GM21825 (cell line): ENCODE data around the gene KIF26A.

Experiments used
- ATAC-seq: cut with Tn5 transposase; IDR thresholded peaks from one replicate; pipeline ENCODE4 v1.9.1; 2021; ENCODE audit warnings: mild to moderate bottlenecking, moderate library complexity; ENCODE audit not compliant: unreplicated experiment

The KIF26A gene

GRCh38 chr14:104174051-104174450, 35.7 kb downstream of the KIF26A start:
- ATAC-seq = no peak

GRCh38 chr14:104175041-104175440, 36.7 kb downstream of the KIF26A start:
- ATAC-seq = no peak

- no peak for ATAC-seq
Observed at GRCh38 chr14:104175811-104176210, 37.4 kb downstream of the KIF26A start.

- ATAC-seq = no peak
Observed at GRCh38 chr14:104176611-104177010, 38.2 kb downstream of the KIF26A start.

- no peak for ATAC-seq
Observed at GRCh38 chr14:104177411-104177810, 39.0 kb downstream of the KIF26A start.

- ATAC-seq = no peak
Observed at GRCh38 chr14:104178279-104178678, 39.9 kb downstream of the KIF26A start.

GRCh38 chr14:104179126-104179525, 40.7 kb downstream of the KIF26A start:
- no peak for ATAC-seq

GRCh38 chr14:104179564-104180129, 41.3 kb downstream of the KIF26A start:
- ATAC-seq = no peak

GRCh38 chr14:104180561-104181165, 42.3 kb downstream of the KIF26A start:
- no peak for ATAC-seq

- no peak for ATAC-seq
Observed at GRCh38 chr14:104181761-104182530, 43.6 kb downstream of the KIF26A start.

GRCh38 chr14:104182857-104183425, 44.6 kb downstream of the KIF26A start:
- no peak for ATAC-seq

GRCh38 chr14:104183796-104184195, 45.4 kb downstream of the KIF26A start:
- ATAC-seq = no peak

GRCh38 chr14:104184506-104184905, 46.1 kb downstream of the KIF26A start:
- no peak for ATAC-seq

- no peak for ATAC-seq
Observed at GRCh38 chr14:104184911-104185499, 46.6 kb downstream of the KIF26A start.

- ATAC-seq = no peak
Observed at GRCh38 chr14:104185916-104186495, 47.6 kb downstream of the KIF26A start.

GRCh38 chr14:104186575-104186974, 48.2 kb downstream of the KIF26A start:
- ATAC-seq = no peak

- no peak for ATAC-seq
Observed at GRCh38 chr14:104187121-104187889, 48.9 kb downstream of the KIF26A start.

GRCh38 chr14:104187931-104188726, 49.7 kb downstream of the KIF26A start:
- ATAC-seq = no peak

GRCh38 chr14:104188727-104189400, 50.5 kb downstream of the KIF26A start:
- no peak for ATAC-seq
